Esophagus squamous epithelium (tissue), 5 donors: ENCODE results near the gene CEP192. TPM values are rescaled to one million over a fixed set of nuclear protein-coding genes. Genes with fewer than 3 reads are reported as not detected.
"Not testable (repeated sequence)": the region's sequence is repeated elsewhere in the genome, so short reads cannot be mapped to it uniquely, and the experiment has no call there.

Source experiments
- DNase-seq: peaks from one replicate; lab custom pipeline; 2025; lab: John Stamatoyannopoulos, UW
- H3K27ac ChIP-seq, 4 donors: fragments of 200-600 bp; sonication (generic); one replicate each; pipeline ENCODE4 v1.5.1; 2016 to 2019; ENCODE audit warnings: mild to moderate bottlenecking in 1 of 4
- H3K27me3 ChIP-seq, 4 donors: fragments of 200-600 bp; sonication (generic); 1 replicate in 3 of 4; 2 replicates in 1 of 4; pipeline versions ENCODE4 v1.5.1 to v1.6.0; 2017 to 2021; ENCODE audit warnings: antibody characterized with exemption in 1 of 4
- H3K36me3 ChIP-seq, 3 donors: fragments of 200-600 bp; sonication (generic); one replicate each; pipeline ENCODE4 v1.5.1; 2016 to 2019
- H3K4me1 ChIP-seq, 3 donors: fragments of 200-600 bp; sonication (generic); one replicate each; pipeline ENCODE4 v1.5.1; 2017 to 2019
- H3K4me3 ChIP-seq, 4 donors: fragments of 200-600 bp; sonication (generic); 1 replicate in 3 of 4; 2 replicates in 1 of 4; pipeline ENCODE4 v1.5.1; 2016 to 2019; ENCODE audit warnings: mild to moderate bottlenecking in 2 of 4, moderate library complexity in 1 of 4
- H3K9me3 ChIP-seq, 3 donors: fragments of 200-600 bp; sonication (generic); one replicate each; pipeline ENCODE4 v1.5.1; 2016 to 2019
- CTCF ChIP-seq, 6 experiments: fragments of 450-650 bp in 4 of 6; fragments of 200-600 bp in 2 of 6; sonication (generic) in 2 of 6; IDR thresholded peaks; one replicate each; pipeline ENCODE4 v1.5.1; 2016 to 2019; ENCODE audit warnings: antibody characterized with exemption in 6 of 6, mild to moderate bottlenecking in 4 of 6, moderate library complexity in 4 of 6
- POLR2A ChIP-seq, 4 donors: fragments of 450-650 bp; IDR thresholded peaks; one replicate each; pipeline ENCODE4 v1.6.1; 2017; ENCODE audit warnings: antibody characterized with exemption in 4 of 4, mild to moderate bottlenecking in 4 of 4, moderate library complexity in 3 of 4
- WGBS, 2 donors: methylation state at CpG; one replicate each; pipeline ENCODE4 v1.1.5; 2018; 5-methylcytosine and 5-hydroxymethylcytosine counted together
- intact Hi-C: fragments of 100-400 bp; cut with DNase I; formaldehyde crosslinking; loops from one replicate; pipeline ENCODE4 v1.15.0; 2022
- total RNA-seq, 4 donors: library from RNA; depleted of rRNA; stranded (reverse); fragments of >200 nt; gene quantifications; one replicate each; pipeline ENCODE4 v1.1.0, GENCODE V29; 2016
- donor health status: DM: yes; HTN: yes; CAD: no.

The CEP192 gene
- total RNA-seq, 4 donors from 2014 or later, result 7.3 to 21.6 (median 13.6) TPM

- Histone ChIP-seq H3K9me3 (no peaks in the 10 kb centered on the region), H3K36me3 (peaks cover 0 to 88% (median 14%) of the 10 kb centered on the region in 3 donors), H3K27ac (no peak overlapping the region), H3K27me3 (no peaks in the 10 kb centered on the region), H3K4me1 (no peaks in the 10 kb centered on the region), H3K4me3 (no peak overlapping the region)
- TF ChIP-seq CTCF (IDR thresholded peaks at IDR 0.05), result no peak
- TF ChIP-seq POLR2A (IDR thresholded peaks at IDR 0.05), result no peak
- no peak for DNase-seq
- intact Hi-C loops, result no loop called here
- WGBS, 2 donors, result 85 to 87% methylated on average over 4 to 5 of the region's 5 CpGs
These were observed 79.3 kb downstream of the CEP192 start for GRCh38 chr18:13070460-13070859.

DNA sequence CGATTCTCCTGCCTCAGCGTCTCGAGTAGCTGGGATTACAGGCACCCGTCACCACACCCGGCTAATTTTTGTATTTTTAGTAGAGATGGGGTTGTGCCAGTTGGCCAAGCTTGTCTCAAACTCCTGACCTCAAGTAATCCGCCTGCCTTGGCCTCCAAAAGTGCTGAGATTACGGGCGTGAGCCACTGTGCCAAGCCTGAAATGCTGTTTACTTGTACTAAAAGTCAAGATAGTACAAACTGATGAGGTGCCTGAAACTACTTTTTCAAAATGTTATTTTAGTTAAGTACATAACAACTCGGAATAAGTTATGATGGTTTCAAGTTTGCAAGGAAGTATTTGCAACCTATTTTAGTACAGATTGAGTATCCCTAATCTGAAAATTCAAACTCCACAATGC lies 85.7 kb downstream of the CEP192 start:
- Histone ChIP-seq H3K4me3 (no peak overlapping the region), H3K36me3 (peaks cover 0 to 72% (median 0%) of the 10 kb centered on the region in 3 donors), H3K9me3 (peaks cover 0 to 15% (median 4%) of the 10 kb centered on the region in 3 donors), H3K27me3 (no peaks in the 10 kb centered on the region), H3K27ac (peak overlapping the region in 1 of 4 donors; percentile 17), H3K4me1 (no peaks in the 10 kb centered on the region)
- WGBS, 2 donors, result 65 to 72% methylated on average over 8 to 9 of the region's 9 CpGs
- TF ChIP-seq CTCF (IDR thresholded peaks at IDR 0.05) (no peak), POLR2A (IDR thresholded peaks at IDR 0.05) (no peak)
- DNase-seq, result no peak
- intact Hi-C loops, result no loop called here

DNA sequence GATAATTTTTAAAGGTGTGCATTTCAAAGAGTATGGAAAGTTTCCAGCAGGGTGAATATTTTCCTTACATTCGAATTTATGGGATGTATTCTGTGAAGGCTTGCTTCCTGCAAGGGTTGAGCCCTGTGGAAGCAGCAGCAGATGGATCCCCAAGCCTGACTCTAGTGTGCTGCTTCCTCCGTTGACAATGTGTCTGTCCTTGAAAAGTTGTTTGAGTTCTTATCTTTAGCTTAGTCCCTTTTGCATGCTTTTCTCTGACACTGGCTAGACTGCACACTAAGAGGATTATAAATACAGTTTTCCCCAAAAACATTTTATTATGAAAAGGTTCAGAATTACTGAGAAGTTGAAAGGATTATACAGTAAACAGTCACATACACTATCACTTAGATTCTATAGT lies 86.3 kb downstream of the CEP192 start:
- TF ChIP-seq POLR2A (IDR thresholded peaks at IDR 0.05), result no peak
- TF ChIP-seq CTCF (IDR thresholded peaks at IDR 0.05), result no peak
- Histone ChIP-seq H3K4me3 (no peak overlapping the region), H3K4me1 (no peaks in the 10 kb centered on the region), H3K36me3 (peaks cover 0 to 66% (median 0%) of the 10 kb centered on the region in 3 donors), H3K27ac (peak overlapping the region in 1 of 4 donors; percentile 13), H3K9me3 (peaks cover 0 to 15% (median 4%) of the 10 kb centered on the region in 3 donors), H3K27me3 (no peaks in the 10 kb centered on the region)
- 62 to 63% methylated on average over 2 of the region's 2 CpGs for WGBS, 2 donors
- DNase-seq, result no peak
- intact Hi-C loops, result no loop called here

DNA sequence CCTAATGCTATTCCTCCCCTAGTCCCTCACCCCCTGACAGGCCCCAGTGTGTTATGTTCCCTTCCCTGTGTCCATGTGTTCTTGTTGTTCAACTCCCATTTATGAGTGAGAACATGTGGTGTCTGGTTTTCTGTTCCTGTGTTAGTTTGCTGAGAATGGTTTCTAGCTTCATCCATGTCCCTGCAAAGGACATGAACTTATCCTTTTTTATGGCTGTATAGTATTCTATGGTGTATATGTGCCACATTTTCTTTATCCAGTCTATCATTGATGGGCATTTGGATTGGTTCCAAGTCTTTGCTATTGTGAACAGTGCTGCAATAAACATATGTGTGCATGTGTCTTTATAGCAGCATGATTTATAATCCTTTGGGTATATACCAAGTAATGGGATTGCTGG lies 86.9 kb downstream of the CEP192 start:
- H3K4me3 ChIP-seq, intact Hi-C loops, H3K27ac ChIP-seq, H3K27me3 ChIP-seq, H3K4me1 ChIP-seq, DNase-seq: not testable (repeated sequence)
- Histone ChIP-seq H3K9me3 (peaks cover 0 to 15% (median 4%) of the 10 kb centered on the region in 3 donors), H3K36me3 (peaks cover 0 to 60% (median 0%) of the 10 kb centered on the region in 3 donors)

GRCh38 chr18:13086906-13087305 lies 95.7 kb downstream of the CEP192 start:
- DNase-seq, result no peak
- no peak overlapping the region for H3K27ac ChIP-seq
- H3K4me3 ChIP-seq, result no peak overlapping the region
- 96% methylated on average over 4 of the region's 4 CpGs for WGBS, 2 donors
- intact Hi-C loops, result no loop called here
- H3K36me3 ChIP-seq, result peaks cover 0 to 68% (median 0%) of the 10 kb centered on the region in 3 donors
- no peaks in the 10 kb centered on the region for H3K27me3 ChIP-seq
- H3K9me3 ChIP-seq, result peaks cover 0 to 6% (median 0%) of the 10 kb centered on the region in 3 donors
- TF ChIP-seq CTCF (IDR thresholded peaks at IDR 0.05), result no peak
- no peak for TF ChIP-seq POLR2A (IDR thresholded peaks at IDR 0.05)
- no peaks in the 10 kb centered on the region for H3K4me1 ChIP-seq

GRCh38 chr18:13095466-13095865 lies 104.3 kb downstream of the CEP192 start:
- WGBS, 2 donors, result 93 to 97% methylated on average over 8 to 12 of the region's 12 CpGs
- DNase-seq, result no peak
- TF ChIP-seq CTCF (IDR thresholded peaks at IDR 0.05) (no peak), POLR2A (IDR thresholded peaks at IDR 0.05) (no peak)

More at GRCh38 chr18:13095466-13095865, 104.3 kb downstream of the CEP192 start:
- intact Hi-C loops, result no loop called here
- Histone ChIP-seq H3K4me3 (no peak overlapping the region), H3K27me3 (no peaks in the 10 kb centered on the region), H3K36me3 (peaks cover 4 to 95% (median 14%) of the 10 kb centered on the region in 3 donors), H3K27ac (no peak overlapping the region), H3K9me3 (no peaks in the 10 kb centered on the region), H3K4me1 (no peaks in the 10 kb centered on the region)
